Astrocyte of the cerebellum (primary cell): ENCODE data around the gene ZNF23.
A peak's percentile ranks its signal among the peaks of the same experiment; 100 is the strongest.

Experiments used
- DNase-seq: peaks from one replicate; pipeline ENCODE4 v3.0.0-alpha.2; 2011; ENCODE audit warnings: low read depth
- H3K4me3 ChIP-seq: 2 replicates; pipeline ENCODE4 v1.5.1; 2011; ENCODE audit warnings: mild to moderate bottlenecking, low read depth, low read length, moderate library complexity
- CTCF ChIP-seq: IDR thresholded peaks from 2 replicates; pipeline ENCODE4 v1.5.1; 2012; ENCODE audit warnings: low read length, low read depth, moderate library complexity, mild to moderate bottlenecking; ENCODE audit errors: missing control alignments
- in situ Hi-C: cut with HindIII; loops from 2 replicates; pipeline ENCODE4 v1.10.0; 2017; ENCODE audit warnings: low sequenced_read_pairs

Gene ZNF23

GRCh38 chr16:71421911-71422310 lies 40.1 kb downstream of the ZNF23 start:
- TF ChIP-seq CTCF: peak; percentile 11
- DNase-seq: no peak
- H3K4me3 ChIP-seq: no peak overlapping the region
- in situ Hi-C loops: no loop called here

DNA sequence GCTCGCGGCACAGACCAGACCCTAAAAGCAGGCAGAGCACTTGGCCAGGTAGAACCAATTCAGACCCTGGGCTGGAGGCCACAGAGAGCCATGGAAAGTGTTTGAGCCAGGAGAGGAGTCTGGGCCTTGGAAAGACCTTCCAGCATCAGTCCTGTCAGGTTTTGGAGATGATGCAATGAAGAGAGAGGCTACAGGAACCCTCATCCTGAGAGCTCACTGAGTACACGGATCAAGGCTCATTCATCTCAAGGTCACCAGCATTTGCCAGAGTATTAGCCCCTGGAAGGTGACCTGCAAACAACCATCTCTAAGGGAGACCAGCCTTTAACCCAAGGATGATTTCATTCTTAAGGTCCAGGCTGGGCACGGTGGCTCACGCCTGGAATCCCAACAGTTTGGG lies 48.0 kb downstream of the ZNF23 start:
- DNase-seq: no peak
- in situ Hi-C loops: no loop called here
- TF ChIP-seq CTCF: no peak
- H3K4me3 ChIP-seq: no peak overlapping the region

DNA sequence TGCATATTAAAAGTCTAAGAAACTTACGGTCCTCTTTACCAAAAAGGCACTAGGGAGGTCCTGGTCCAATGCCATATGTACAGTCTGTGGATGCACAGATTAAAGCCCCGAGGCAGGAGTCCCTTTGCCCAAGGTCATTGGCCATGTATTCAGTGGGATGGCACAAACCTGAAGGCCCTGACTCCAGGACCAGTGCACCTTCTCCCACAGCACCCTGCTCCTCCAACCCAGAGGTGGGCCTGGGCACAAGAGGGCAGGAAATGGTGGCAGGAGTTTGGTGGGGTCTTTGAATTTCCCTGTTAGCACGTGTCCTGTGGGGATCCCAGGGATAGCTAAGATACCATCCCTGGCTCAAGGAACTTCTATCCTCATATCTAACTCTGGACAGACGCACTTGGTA lies 48.7 kb downstream of the ZNF23 start:
- in situ Hi-C loops: no loop called here
- no peak for DNase-seq
- H3K4me3 ChIP-seq: no peak overlapping the region
- TF ChIP-seq CTCF: no peak

DNA sequence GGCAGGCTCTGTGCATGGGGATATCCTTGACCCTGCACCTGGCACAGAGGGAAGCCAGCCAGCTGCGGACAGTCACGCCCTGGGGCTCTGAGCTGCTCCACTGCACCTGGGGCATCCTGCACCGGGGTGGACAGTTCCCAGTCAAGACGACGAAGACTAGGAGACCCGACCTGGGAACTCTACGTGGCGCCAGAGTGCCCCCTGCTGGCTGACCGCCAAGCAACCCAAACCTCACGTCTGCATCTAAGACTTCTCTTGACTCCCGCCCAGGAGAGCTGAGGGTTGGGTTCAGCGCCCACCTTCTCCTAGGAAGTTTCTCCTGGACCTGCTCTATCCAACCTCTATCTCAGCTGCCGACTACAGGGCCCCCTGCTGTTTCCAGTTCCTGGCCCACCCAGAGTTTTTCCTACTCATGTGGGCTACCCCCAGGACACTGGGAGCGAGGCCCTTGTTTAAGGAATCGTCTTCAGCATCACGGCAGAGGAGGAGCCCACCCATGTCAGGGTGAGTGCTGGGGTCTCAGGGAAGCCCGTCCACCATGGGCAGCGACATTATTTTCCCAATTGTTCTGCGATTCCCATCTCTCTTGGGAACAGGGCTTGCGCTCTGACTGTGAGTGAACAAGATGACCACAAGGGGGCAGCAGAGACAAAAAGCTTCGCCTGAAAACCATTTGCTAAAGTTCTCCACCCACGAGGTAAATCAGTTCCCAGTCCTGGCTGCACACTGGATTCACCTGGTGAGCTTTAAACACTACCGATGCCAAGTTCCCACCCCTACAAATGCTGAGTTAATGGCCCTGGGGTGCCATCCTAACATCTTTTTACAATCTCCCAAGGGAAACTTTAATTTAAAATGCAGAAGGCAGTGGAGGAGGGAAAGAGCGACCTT lies 49.5 kb downstream of the ZNF23 start:
- peak; percentile 49 for DNase-seq
- no peak overlapping the region for H3K4me3 ChIP-seq
- in situ Hi-C loops: no loop called here
- peak; percentile 84 for TF ChIP-seq CTCF

DNA sequence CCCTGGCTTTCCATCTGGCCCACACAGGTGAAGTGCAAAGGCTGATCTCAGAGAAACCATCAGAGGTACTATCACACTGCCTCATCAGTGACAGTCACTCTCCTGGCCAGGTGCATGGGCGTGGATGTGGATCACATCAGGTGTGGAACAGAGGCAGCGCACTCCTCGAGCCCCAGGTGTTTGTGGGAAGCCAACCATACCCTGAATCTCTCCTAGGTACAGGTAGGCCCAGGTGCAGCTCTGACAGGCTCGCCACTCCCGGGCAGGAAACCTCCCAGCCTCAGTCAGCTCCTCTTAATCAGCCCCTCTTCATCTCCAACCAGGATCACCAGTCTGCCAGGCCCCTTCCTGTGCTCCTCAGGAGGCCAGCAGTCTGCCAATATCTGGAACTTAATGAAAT lies 51.9 kb downstream of the ZNF23 start:
- in situ Hi-C loops: no loop called here
- no peak for DNase-seq
- no peak for TF ChIP-seq CTCF
- H3K4me3 ChIP-seq: no peak overlapping the region

- no peak for TF ChIP-seq CTCF
- in situ Hi-C loops: no loop called here
- no peak for DNase-seq
- H3K4me3 ChIP-seq: no peak overlapping the region
These were observed 52.9 kb downstream of the ZNF23 start for GRCh38 chr16:71409011-71409775.
